GM12878 (cell line): ENCODE measurements around the gene PLG. TPM values are rescaled to one million over a fixed set of nuclear protein-coding genes. Genes with fewer than 3 reads are reported as not detected.

Experiments used
- ATAC-seq: fragments of 200-7000 bp; cut with Tn5 transposase; 3 replicates; pipeline ENCODE4 v1.9.1; 2020; ENCODE audit warnings: mild to moderate bottlenecking, moderate library complexity
- BruUV-seq: library from RNA; stranded (reverse); fragments of 400-500 nt; replicated peaks from 2 replicates; lab custom pipeline; 2021; lab: Mats Ljungman, UMichigan
- CTCF ChIA-PET: fragments of 300-600 bp; sonication (Branson Sonifier 250); formaldehyde crosslinking; extraction: SDS; loops from one replicate; lab custom pipeline; 2021; ENCODE audit warnings: inconsistent platforms; lab: Yijun Ruan, JAX
- POLR2A ChIA-PET: fragments of 350-600 bp; formaldehyde crosslinking; extraction: SDS; loops from one replicate; lab custom pipeline; 2021; ENCODE audit warnings: inconsistent platforms; lab: Charles Lee
- RAD21 ChIA-PET: fragments of 300-600 bp; sonication (Branson Sonifier 250); formaldehyde crosslinking; loops from one replicate; lab custom pipeline; 2023; ENCODE audit warnings: antibody characterized with exemption; ENCODE audit not compliant: unreplicated experiment; lab: Charles Lee
- SMC1A ChIA-PET: fragments of 300-600 bp; sonication (Branson Sonifier 250); formaldehyde crosslinking; loops from one replicate; lab custom pipeline; 2023; ENCODE audit not compliant: unreplicated experiment, uncharacterized antibody; lab: Charles Lee
- DNase-seq: peaks from one replicate; pipeline ENCODE4 v3.0.0-alpha.2; 2011; ENCODE audit warnings: low read depth, low spot score
- FAIRE-seq: peaks from 3 replicates; lab custom pipeline; 2011; peaks lifted over from hg19 to GRCh38; lab: Jason Lieb, UNC
- H2AFZ ChIP-seq: 2 replicates; pipeline ENCODE4 v1.6.0; 2011; ENCODE audit warnings: low read depth, low read length, control low read depth; ENCODE audit not compliant: control insufficient read depth
- H3K27ac ChIP-seq: 2 replicates; pipeline ENCODE4 v1.5.1; 2011; ENCODE audit warnings: control low read depth; ENCODE audit not compliant: control insufficient read depth, insufficient read depth
- H3K27me3 ChIP-seq, 2 experiments: replicated peaks in 1 of 2; 2 replicates each; pipeline versions ENCODE4 v1.6.0 to v1.6.1; 2011; ENCODE audit warnings: low read length in 1 of 2; ENCODE audit not compliant: control insufficient read depth in 2 of 2, insufficient read depth in 2 of 2
- H3K36me3 ChIP-seq, 2 experiments: 2 replicates each; pipeline ENCODE4 v1.5.1; 2011; ENCODE audit warnings: low read length in 1 of 2; ENCODE audit not compliant: control insufficient read depth in 2 of 2, insufficient read depth in 2 of 2
- H3K4me1 ChIP-seq: 2 replicates; pipeline ENCODE4 v1.6.1; 2011; ENCODE audit warnings: mild to moderate bottlenecking, low read length, moderate library complexity, mixed read lengths; ENCODE audit not compliant: control insufficient read depth, insufficient read depth
- H3K4me2 ChIP-seq: 2 replicates; pipeline ENCODE4 v1.6.0; 2011; ENCODE audit warnings: control low read depth; ENCODE audit not compliant: control insufficient read depth, insufficient read depth
- H3K4me3 ChIP-seq: fragments of 200-600 bp; sonication (generic); 2 replicates; pipeline ENCODE4 v1.5.1; 2016
- H3K79me2 ChIP-seq: 2 replicates; pipeline ENCODE4 v1.6.0; 2011; ENCODE audit warnings: low read length; ENCODE audit not compliant: control insufficient read depth, insufficient read depth
- H3K9ac ChIP-seq: 2 replicates; pipeline ENCODE4 v1.8.0; 2011; ENCODE audit warnings: low read length, control low read depth, mixed read lengths; ENCODE audit not compliant: control insufficient read depth, insufficient read depth
- H3K9me3 ChIP-seq: replicated peaks from 3 replicates; pipeline ENCODE4 v1.5.1; 2011; ENCODE audit warnings: mild to moderate bottlenecking, low read length; ENCODE audit not compliant: control insufficient read depth, insufficient read depth
- H4K20me1 ChIP-seq: 2 replicates; pipeline ENCODE4 v1.6.0; 2011; ENCODE audit not compliant: control insufficient read depth, insufficient read depth
- CBX3 ChIP-seq: fragments of 200-600 bp; sonication (generic); IDR thresholded peaks from 2 replicates; pipeline ENCODE4 v1.6.1; 2016; ENCODE audit warnings: low read depth, borderline replicate concordance
- EZH2 ChIP-seq: IDR thresholded peaks from 2 replicates; pipeline ENCODE4 v1.6.1; 2012; ENCODE audit warnings: low read depth, mild to moderate bottlenecking, control low read depth, inconsistent platforms, low read length, borderline replicate concordance; ENCODE audit not compliant: control insufficient read depth
- MYC ChIP-seq: IDR thresholded peaks from 2 replicates; pipeline ENCODE4 v1.6.1; 2011; ENCODE audit warnings: mild to moderate bottlenecking, low read length, moderate library complexity, inconsistent platforms; ENCODE audit not compliant: insufficient read depth, insufficient replicate concordance, insufficient read length, severe bottlenecking
- SMAD1 ChIP-seq: fragments of 450-650 bp; IDR thresholded peaks from 2 replicates; pipeline ENCODE4 v1.6.1; 2018; ENCODE audit warnings: mild to moderate bottlenecking, low read depth; ENCODE audit not compliant: partially characterized antibody
- SP1 ChIP-seq: IDR thresholded peaks from one replicate; pipeline ENCODE4 v1.6.1; 2011; ENCODE audit warnings: low read depth, low read length
- ZSCAN29 ChIP-seq: fragments of 450-650 bp; IDR thresholded peaks from 2 replicates; pipeline ENCODE4 v1.6.1; 2017; ENCODE audit warnings: mild to moderate bottlenecking, moderate library complexity
- WGBS: methylation state at CpG from one replicate; pipeline ENCODE4 v1.1.6; 2016; ENCODE audit warnings: low lambda C conversion rate; ENCODE audit not compliant: insufficient replicate concordance, insufficient coverage; ENCODE audit errors: missing lambda C conversion rate; 5-methylcytosine and 5-hydroxymethylcytosine counted together
- in situ Hi-C: fragments of 300-500 bp; cut with MboI; formaldehyde crosslinking; loops from 9 replicates; pipeline ENCODE4 v1.14.3; 2018; ENCODE audit warnings: mixed read lengths
- intact Hi-C: fragments of 100-400 bp; cut with micrococcal nuclease; formaldehyde crosslinking; loops from one replicate; pipeline ENCODE4 v1.14.2; 2022; ENCODE audit not compliant: unreplicated experiment
- polyA plus RNA-seq, 11 experiments: library from polyadenylated mRNA; depleted of rRNA in 4 of 11; unstranded in 6 of 11; stranded (reverse) in 5 of 11; fragments of >200 nt; fragmentation: Nextera tagmentation in 4 of 11; fragmentation: Illumina TruSeq in 1 of 11; extraction: Ambion mirVana in 4 of 11; extraction: Trizol in 1 of 11; gene quantifications; 1 replicate in 1 of 11; 2 replicates in 10 of 11; pipeline versions ENCODE4 v1.2.1 to v1.2.3, GENCODE V29; 2011 to 2016; ENCODE audit warnings: inconsistent platforms in 2 of 11, missing spikeins in 2 of 11, low read depth in 1 of 11
- total RNA-seq, 4 experiments: library from RNA; depleted of rRNA in 3 of 4; stranded (reverse); fragments of >200 nt in 3 of 4; fragmentation: Illumina TruSeq in 1 of 4; extraction: Trizol in 1 of 4; gene quantifications; 2 replicates each; pipeline versions ENCODE4 v1.2.1 to v1.2.3, GENCODE V29; 2013 to 2021
- TF ChIP-seq, protein P1 (sequence below): IDR thresholded peaks from 2 replicates; pipeline ENCODE4 v1.6.1; 2012; ENCODE audit warnings: low read depth, low read length, improper control_type of control experiment
- TF ChIP-seq, protein P2 (sequence below): fragments of 450-650 bp; IDR thresholded peaks from 2 replicates; pipeline ENCODE4 v1.6.1; 2017; ENCODE audit warnings: low read depth, mild to moderate bottlenecking, moderate library complexity
- TF ChIP-seq, protein P3 (sequence below): IDR thresholded peaks from 2 replicates; pipeline ENCODE4 v1.6.1; 2011; ENCODE audit warnings: low read depth, mild to moderate bottlenecking, low read length, moderate library complexity, borderline replicate concordance; ENCODE audit errors: extremely low read depth

Gene PLG
- total and polyA plus RNA-seq, 10 of the 15 experiments (the other 5 are each of a cell fraction or from before 2014, with no cell fraction given): 0.06 to 3.0 (median 0.97) TPM; not detected in 1

DNA sequence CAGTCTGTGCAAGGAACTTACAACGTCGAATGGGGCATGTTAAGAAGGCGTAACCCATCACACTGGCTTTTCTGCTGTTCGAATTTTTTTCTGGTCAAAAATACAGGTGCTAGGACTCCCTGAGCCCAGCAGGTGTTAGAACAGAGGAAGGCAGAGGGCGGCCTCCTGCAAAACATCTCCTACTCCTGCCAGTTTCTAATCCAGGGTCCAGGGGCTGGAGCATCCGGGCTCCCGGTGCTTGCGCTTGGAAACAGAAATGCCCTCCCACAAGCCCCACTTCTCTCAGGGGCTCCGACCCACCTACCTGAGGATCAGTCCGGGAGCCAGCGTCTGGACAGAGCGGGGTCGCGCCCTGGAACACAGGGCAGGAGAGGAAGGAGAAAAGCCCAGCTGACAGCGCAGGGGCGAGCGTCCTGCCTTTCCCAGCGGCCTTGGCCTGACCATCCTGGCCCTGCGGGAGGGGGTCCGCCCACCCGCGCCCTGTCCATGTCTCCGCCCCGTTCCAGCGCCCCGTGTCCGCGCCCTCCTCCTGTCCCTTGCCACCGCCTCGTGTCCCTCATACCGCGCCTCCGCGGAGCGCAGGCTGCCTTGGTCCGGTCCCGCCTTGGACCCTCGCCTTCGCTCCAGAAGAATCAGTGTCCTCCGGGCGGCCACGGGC is 23.2 kb upstream of the PLG start:
- 53% methylated on average over 25 of the region's 42 CpGs for WGBS
- Histone ChIP-seq H3K4me3 (no peak overlapping the region), H3K9me3 (no peaks in the 10 kb centered on the region), H3K4me1 (no peaks in the 10 kb centered on the region), H3K27me3 (no peaks in the 10 kb centered on the region), H3K9ac (no peak overlapping the region), H3K79me2 (no peaks in the 10 kb centered on the region), H3K4me2 (no peak overlapping the region), H3K27ac (no peak overlapping the region), H4K20me1 (no peaks in the 10 kb centered on the region), H2AFZ (no peak overlapping the region), H3K36me3 (no peaks in the 10 kb centered on the region)
- ATAC-seq: no peak
- in situ Hi-C loops (no loop called here), intact Hi-C loops (loop anchor here (10.0 kb wide), 1 partner anchor 74 kb away; no protein-coding TSS in a partner anchor)
- TF ChIP-seq CBX3 (no peak), EZH2 (no peak), ZSCAN29 (no peak), SP1 (no peak), MYC (no peak), SMAD1 (no peak)
- TF ChIP-seq, protein P1, sequence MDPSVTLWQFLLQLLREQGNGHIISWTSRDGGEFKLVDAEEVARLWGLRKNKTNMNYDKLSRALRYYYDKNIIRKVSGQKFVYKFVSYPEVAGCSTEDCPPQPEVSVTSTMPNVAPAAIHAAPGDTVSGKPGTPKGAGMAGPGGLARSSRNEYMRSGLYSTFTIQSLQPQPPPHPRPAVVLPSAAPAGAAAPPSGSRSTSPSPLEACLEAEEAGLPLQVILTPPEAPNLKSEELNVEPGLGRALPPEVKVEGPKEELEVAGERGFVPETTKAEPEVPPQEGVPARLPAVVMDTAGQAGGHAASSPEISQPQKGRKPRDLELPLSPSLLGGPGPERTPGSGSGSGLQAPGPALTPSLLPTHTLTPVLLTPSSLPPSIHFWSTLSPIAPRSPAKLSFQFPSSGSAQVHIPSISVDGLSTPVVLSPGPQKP: no peak
- TF ChIP-seq, protein P2, sequence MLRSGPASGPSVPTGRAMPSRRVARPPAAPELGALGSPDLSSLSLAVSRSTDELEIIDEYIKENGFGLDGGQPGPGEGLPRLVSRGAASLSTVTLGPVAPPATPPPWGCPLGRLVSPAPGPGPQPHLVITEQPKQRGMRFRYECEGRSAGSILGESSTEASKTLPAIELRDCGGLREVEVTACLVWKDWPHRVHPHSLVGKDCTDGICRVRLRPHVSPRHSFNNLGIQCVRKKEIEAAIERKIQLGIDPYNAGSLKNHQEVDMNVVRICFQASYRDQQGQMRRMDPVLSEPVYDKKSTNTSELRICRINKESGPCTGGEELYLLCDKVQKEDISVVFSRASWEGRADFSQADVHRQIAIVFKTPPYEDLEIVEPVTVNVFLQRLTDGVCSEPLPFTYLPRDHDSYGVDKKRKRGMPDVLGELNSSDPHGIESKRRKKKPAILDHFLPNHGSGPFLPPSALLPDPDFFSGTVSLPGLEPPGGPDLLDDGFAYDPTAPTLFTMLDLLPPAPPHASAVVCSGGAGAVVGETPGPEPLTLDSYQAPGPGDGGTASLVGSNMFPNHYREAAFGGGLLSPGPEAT: no peak
- TF ChIP-seq, protein P3, sequence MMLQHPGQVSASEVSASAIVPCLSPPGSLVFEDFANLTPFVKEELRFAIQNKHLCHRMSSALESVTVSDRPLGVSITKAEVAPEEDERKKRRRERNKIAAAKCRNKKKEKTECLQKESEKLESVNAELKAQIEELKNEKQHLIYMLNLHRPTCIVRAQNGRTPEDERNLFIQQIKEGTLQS: no peak
- POLR2A ChIA-PET: no interaction called here
- no TSS peak for BruUV-seq
- no peak for DNase-seq
- no peak for FAIRE-seq
- RAD21 ChIA-PET: no interaction called here
- SMC1A ChIA-PET: no interaction called here
- CTCF ChIA-PET: no interaction called here
